Stimulated activated CD8-positive, alpha-beta memory T cell treated with anti-CD3 and anti-CD28 coated beads, Interleukin-15, amount 100 ng/mL, for 1 hour (primary cell): Measurements from ENCODE around the gene CARD19.
"Not testable (repeated sequence)": the region's sequence is repeated elsewhere in the genome, so short reads cannot be mapped to it uniquely, and the experiment has no call there.

Experiments used
- DNase-seq: peaks from one replicate; pipeline ENCODE4 v3.0.0-alpha.2; 2020; ENCODE audit warnings: low read depth

CARD19 gene

GRCh38 chr9:93107825-93108161 lies 11.8 kb downstream of the CARD19 start:
- DNase-seq: no peak

- DNase-seq: no peak
Measured at GRCh38 chr9:93108291-93109041, 12.4 kb downstream of the CARD19 start.

GRCh38 chr9:93110311-93110855 lies 14.4 kb downstream of the CARD19 start:
- DNase-seq: no peak

DNA sequence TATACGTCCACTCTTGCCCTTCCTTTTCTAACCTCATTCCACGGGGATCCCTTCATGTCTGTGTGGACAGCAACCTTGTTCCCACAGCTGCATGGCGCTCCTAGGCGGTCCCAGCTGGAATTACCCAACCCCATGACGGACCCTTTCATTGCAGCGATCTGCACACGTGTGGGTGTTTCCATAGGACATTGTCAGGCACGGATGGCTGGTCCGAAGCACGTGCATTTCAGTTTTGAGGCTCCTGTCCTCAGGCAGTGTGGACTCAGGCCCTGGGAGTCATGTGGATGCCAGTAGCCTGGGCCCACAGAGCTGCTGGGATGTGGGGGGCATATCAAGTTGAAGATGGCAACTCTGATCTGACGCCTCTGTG lies 15.0 kb downstream of the CARD19 start:
- DNase-seq: no peak

DNA sequence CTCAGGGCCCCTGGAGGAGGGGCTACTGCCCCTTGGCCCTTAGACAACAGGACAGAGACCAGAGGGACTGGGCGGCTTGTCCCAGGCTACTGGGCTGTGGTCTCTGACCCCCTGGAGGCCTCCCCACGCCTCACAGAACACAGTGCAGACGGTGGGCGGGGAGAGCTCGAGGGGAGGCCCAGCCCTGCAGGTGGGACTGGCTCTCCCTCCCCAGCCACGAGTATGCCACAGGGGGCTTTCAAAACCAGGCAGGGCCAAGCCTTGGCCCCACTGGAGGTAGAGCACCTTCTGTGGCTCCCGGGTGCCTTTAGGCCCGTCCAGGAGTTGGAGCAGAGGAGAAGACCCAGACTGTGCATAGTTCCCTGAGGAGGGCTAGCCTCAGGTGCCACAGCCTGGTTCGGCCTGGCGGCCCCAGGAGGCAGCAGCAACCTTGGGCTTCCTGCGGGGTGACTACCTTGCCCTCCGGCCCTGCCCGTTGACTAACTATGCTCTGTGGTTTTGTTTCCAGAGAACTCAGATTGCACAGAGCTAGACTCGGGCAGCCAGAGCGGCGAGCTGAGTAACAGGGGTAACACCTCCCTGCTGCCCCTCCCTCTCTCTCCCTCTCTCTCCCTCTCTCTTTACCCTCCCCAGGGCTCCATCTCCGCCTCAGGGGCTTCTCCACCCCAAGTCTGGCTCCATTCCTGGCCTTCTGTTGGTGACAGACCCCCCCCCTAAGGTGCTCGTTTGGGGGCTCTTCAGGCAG lies 15.5 kb downstream of the CARD19 start:
- no peak for DNase-seq

GRCh38 chr9:93112116-93112863 lies 16.3 kb downstream of the CARD19 start:
- DNase-seq: no peak

GRCh38 chr9:93112864-93113389 lies 16.9 kb downstream of the CARD19 start:
- no peak for DNase-seq

GRCh38 chr9:93114169-93114983 lies 18.4 kb downstream of the CARD19 start:
- DNase-seq: no peak

GRCh38 chr9:93114984-93115335 lies 18.9 kb downstream of the CARD19 start:
- no peak for DNase-seq

- no peak for DNase-seq
Measured at GRCh38 chr9:93115486-93116071, 19.6 kb downstream of the CARD19 start.

DNA sequence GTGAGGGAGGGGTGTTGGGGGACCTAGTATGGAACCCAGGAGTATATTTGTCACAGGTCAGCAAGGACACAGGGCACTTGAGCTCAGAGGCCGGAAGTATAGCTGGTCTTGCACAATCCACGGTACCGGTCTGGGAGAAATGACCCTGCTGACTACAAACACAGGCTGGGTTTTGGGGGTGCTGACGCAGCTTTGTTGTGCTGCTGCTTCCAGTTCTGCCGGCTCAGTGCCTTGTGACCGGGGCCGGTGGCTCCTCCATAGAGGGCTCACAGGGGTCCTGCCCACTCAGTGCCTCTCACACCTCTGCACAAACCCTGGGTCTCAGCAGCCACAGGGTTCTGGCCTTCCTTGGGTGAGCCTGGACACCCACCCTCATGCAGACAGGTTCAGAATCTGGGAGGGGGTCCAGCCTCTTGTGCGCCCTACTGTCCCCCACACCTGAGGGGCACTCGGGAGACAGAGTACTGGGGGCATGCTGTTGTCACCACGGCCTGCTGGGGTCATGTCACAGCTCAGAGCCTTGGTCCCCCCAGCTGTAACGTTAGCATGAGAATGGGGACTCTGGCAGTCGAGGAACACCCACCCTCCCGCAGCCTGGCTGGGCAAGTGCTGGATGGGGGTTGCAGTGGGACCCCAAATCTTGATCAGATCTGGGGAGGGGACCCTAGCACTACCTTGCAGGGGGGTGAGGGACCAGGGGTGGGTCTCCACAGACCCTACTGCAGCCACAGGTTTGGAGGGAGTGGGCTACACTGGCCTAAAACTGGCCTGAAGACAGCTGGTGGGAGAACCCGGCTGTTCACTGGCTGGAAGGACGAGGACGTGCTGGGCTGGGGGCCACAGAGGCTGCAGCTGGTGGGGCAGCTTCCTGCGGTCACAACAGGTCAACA lies 20.3 kb downstream of the CARD19 start:
- no peak for DNase-seq

DNA sequence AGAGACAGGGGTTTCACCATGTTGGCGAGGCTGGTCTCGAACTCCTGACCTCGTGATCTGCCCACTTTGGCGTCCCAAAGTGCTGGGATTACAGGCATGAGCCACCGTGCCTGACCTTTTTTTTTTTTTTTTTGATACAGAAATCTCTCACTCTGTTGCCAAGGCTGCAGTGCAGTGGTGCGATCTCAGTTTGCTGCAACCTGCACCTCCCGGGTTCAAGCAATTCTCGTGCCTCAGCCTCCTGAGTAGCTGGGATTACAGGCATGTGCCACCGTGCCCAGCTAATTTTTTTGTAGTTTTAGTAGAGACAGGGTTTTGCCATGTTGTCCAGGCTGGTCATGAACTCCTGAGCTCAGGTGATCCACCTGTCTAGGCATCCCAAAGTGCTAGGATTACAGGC lies 21.5 kb downstream of the CARD19 start:
- not testable (repeated sequence) for DNase-seq

- DNase-seq: no peak
Measured at GRCh38 chr9:93117924-93118862, 22.2 kb downstream of the CARD19 start.

DNA sequence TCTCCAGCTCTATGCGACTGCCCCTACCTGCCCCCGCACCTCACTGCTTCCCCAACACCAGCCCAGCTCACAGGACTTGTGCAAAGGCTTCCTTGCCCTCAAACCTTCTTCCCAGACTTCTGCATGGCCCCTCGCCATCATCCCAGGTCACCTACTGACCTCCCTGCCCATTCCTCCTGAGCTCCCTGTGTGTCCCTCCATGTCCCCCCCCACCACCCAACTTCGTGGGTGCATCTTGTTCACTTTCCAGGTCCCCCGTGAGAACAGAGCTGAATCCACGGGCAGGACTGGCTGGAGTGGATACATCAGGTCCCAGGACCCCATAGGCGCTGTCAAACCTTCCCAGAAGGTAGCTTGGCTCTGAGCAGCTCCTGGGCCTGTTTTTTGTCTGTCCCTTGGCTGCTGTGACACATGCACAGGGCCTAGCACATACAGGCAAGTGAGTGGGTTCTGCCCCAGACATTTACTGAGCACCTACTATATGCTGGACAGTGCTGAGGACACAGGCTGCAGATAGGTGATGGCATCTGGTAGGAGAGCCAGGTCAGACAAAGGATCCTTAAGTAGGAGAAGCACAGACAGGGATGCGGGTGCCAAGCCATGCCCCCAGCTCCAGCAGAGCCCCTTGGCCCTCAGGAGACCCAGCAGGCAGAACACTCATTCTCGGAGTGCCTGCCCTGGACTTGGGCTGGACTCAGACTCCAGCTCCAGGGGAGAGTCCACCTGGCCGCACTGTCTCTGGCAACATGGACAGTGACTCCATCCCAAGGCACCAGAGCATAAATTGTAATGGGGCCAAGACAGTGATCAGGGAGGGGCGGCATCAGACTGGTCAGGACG lies 23.1 kb downstream of the CARD19 start:
- DNase-seq: no peak

DNA sequence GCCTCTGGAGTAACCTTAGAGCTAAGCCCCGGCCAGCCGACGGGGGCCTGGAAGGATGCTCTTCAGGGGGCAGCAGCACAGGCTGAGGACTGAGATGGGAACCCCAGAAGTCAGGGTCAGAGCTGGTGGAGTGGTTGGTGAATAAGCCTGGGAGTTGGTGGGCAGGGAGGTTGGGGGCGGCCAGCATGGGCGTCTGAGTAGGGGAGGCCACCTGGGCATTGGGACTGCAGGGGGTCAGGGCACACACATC lies 23.6 kb downstream of the CARD19 start:
- DNase-seq: no peak

GRCh38 chr9:93119953-93120845 lies 24.2 kb downstream of the CARD19 start:
- DNase-seq: no peak

- no peak for DNase-seq
Measured at GRCh38 chr9:93120846-93121315, 24.9 kb downstream of the CARD19 start.
